ENCODE measurements around the gene ZNF467. TPM values are rescaled to one million over a fixed set of nuclear protein-coding genes. Genes with fewer than 3 reads are reported as not detected.

Gene ZNF467
- polyA plus RNA-seq, 2 donors, result 2.6 to 2.9 TPM

- Histone ChIP-seq H3K9me3 (ENCODE audit: control insufficient read depth in 2 of 2, insufficient read depth in 1 of 2, low read depth in 1 of 2, low read length in 1 of 2) (no peaks in the 10 kb centered on the region), H3K27me3 (ENCODE audit: control insufficient read depth in 1 of 2, insufficient read depth in 2 of 2, low read length in 2 of 2) (no peaks in the 10 kb centered on the region), H3K4me3 (ENCODE audit: low read depth in 1 of 2, low read length in 2 of 2) (no peak overlapping the region), H3K4me1 (ENCODE audit: control insufficient read depth in 2 of 2, insufficient read depth in 2 of 2, low read length in 1 of 2) (peaks cover 0 to 2% of the 10 kb centered on the region in 2 donors), H3K36me3 (ENCODE audit: control insufficient read depth in 2 of 2, insufficient read depth in 2 of 2, low read length in 1 of 2) (no peaks in the 10 kb centered on the region), H3K27ac (ENCODE audit: low read depth in 2 of 2, low read length in 1 of 2) (no peak overlapping the region)
- 73 to 77% methylated on average over 16 of the region's 16 CpGs for WGBS, 2 donors
Measured at GRCh38 chr7:149780636-149781419, 7.4 kb upstream of the ZNF467 start.

GRCh38 chr7:149780056-149780455 lies 6.7 kb upstream of the ZNF467 start:
- no peaks in the 10 kb centered on the region for H3K9me3 ChIP-seq (ENCODE audit: control insufficient read depth in 2 of 2, insufficient read depth in 1 of 2, low read depth in 1 of 2, low read length in 1 of 2)
- 94 to 95% methylated on average over 17 of the region's 17 CpGs for WGBS, 2 donors
- H3K4me3 ChIP-seq (ENCODE audit: low read depth in 1 of 2, low read length in 2 of 2), result no peak overlapping the region
- no peaks in the 10 kb centered on the region for H3K27me3 ChIP-seq (ENCODE audit: control insufficient read depth in 1 of 2, insufficient read depth in 2 of 2, low read length in 2 of 2)
- no peaks in the 10 kb centered on the region for H3K36me3 ChIP-seq (ENCODE audit: control insufficient read depth in 2 of 2, insufficient read depth in 2 of 2, low read length in 1 of 2)
- no peak overlapping the region for H3K27ac ChIP-seq (ENCODE audit: low read depth in 2 of 2, low read length in 1 of 2)
- peaks cover 0 to 2% of the 10 kb centered on the region in 2 donors for H3K4me1 ChIP-seq (ENCODE audit: control insufficient read depth in 2 of 2, insufficient read depth in 2 of 2, low read length in 1 of 2)

GRCh38 chr7:149779502-149779805 lies 6.1 kb upstream of the ZNF467 start:
- no peaks in the 10 kb centered on the region for H3K36me3 ChIP-seq (ENCODE audit: control insufficient read depth in 2 of 2, insufficient read depth in 2 of 2, low read length in 1 of 2)
- H3K27ac ChIP-seq (ENCODE audit: low read depth in 2 of 2, low read length in 1 of 2), result no peak overlapping the region
- no peak overlapping the region for H3K4me3 ChIP-seq (ENCODE audit: low read depth in 1 of 2, low read length in 2 of 2)
- no peaks in the 10 kb centered on the region for H3K27me3 ChIP-seq (ENCODE audit: control insufficient read depth in 1 of 2, insufficient read depth in 2 of 2, low read length in 2 of 2)
- WGBS, 2 donors, result 74 to 77% methylated on average over 4 of the region's 4 CpGs
- H3K4me1 ChIP-seq (ENCODE audit: control insufficient read depth in 2 of 2, insufficient read depth in 2 of 2, low read length in 1 of 2), result peaks cover 0 to 3% of the 10 kb centered on the region in 2 donors
- no peaks in the 10 kb centered on the region for H3K9me3 ChIP-seq (ENCODE audit: control insufficient read depth in 2 of 2, insufficient read depth in 1 of 2, low read depth in 1 of 2, low read length in 1 of 2)

GRCh38 chr7:149778696-149779501 lies 5.5 kb upstream of the ZNF467 start:
- WGBS, 2 donors, result 75 to 77% methylated on average over 11 of the region's 11 CpGs
- Histone ChIP-seq H3K36me3 (ENCODE audit: control insufficient read depth in 2 of 2, insufficient read depth in 2 of 2, low read length in 1 of 2) (no peaks in the 10 kb centered on the region), H3K9me3 (ENCODE audit: control insufficient read depth in 2 of 2, insufficient read depth in 1 of 2, low read depth in 1 of 2, low read length in 1 of 2) (no peaks in the 10 kb centered on the region), H3K4me3 (ENCODE audit: low read depth in 1 of 2, low read length in 2 of 2) (no peak overlapping the region), H3K4me1 (ENCODE audit: control insufficient read depth in 2 of 2, insufficient read depth in 2 of 2, low read length in 1 of 2) (peaks cover 0 to 7% of the 10 kb centered on the region in 2 donors), H3K27ac (ENCODE audit: low read depth in 2 of 2, low read length in 1 of 2) (no peak overlapping the region), H3K27me3 (ENCODE audit: control insufficient read depth in 1 of 2, insufficient read depth in 2 of 2, low read length in 2 of 2) (no peaks in the 10 kb centered on the region)

GRCh38 chr7:149778327-149778637 lies 4.9 kb upstream of the ZNF467 start:
- H3K27me3 ChIP-seq (ENCODE audit: control insufficient read depth in 1 of 2, insufficient read depth in 2 of 2, low read length in 2 of 2), result no peaks in the 10 kb centered on the region
- H3K4me3 ChIP-seq (ENCODE audit: low read depth in 1 of 2, low read length in 2 of 2), result no peak overlapping the region
- peaks cover 0 to 5% of the 10 kb centered on the region in 2 donors for H3K4me1 ChIP-seq (ENCODE audit: control insufficient read depth in 2 of 2, insufficient read depth in 2 of 2, low read length in 1 of 2)
- H3K9me3 ChIP-seq (ENCODE audit: control insufficient read depth in 2 of 2, insufficient read depth in 1 of 2, low read depth in 1 of 2, low read length in 1 of 2), result no peaks in the 10 kb centered on the region
- H3K36me3 ChIP-seq (ENCODE audit: control insufficient read depth in 2 of 2, insufficient read depth in 2 of 2, low read length in 1 of 2), result no peaks in the 10 kb centered on the region
- no peak overlapping the region for H3K27ac ChIP-seq (ENCODE audit: low read depth in 2 of 2, low read length in 1 of 2)
- 57 to 66% methylated on average over 5 of the region's 5 CpGs for WGBS, 2 donors

- H3K27me3 ChIP-seq (ENCODE audit: control insufficient read depth in 1 of 2, insufficient read depth in 2 of 2, low read length in 2 of 2), result no peaks in the 10 kb centered on the region
Measured at GRCh38 chr7:149777551-149778326, 4.4 kb upstream of the ZNF467 start.

GRCh38 chr7:149776848-149777407 lies 3.5 kb upstream of the ZNF467 start:
- Histone ChIP-seq H3K27me3 (ENCODE audit: control insufficient read depth in 1 of 2, insufficient read depth in 2 of 2, low read length in 2 of 2) (no peaks in the 10 kb centered on the region), H3K27ac (ENCODE audit: low read depth in 2 of 2, low read length in 1 of 2) (no peak overlapping the region)
- 65 to 67% methylated on average over 13 of the region's 13 CpGs for WGBS, 2 donors

More at GRCh38 chr7:149777551-149778326, 4.4 kb upstream of the ZNF467 start:
- no peak overlapping the region for H3K27ac ChIP-seq (ENCODE audit: low read depth in 2 of 2, low read length in 1 of 2)
- no peak overlapping the region for H3K4me3 ChIP-seq (ENCODE audit: low read depth in 1 of 2, low read length in 2 of 2)
- H3K4me1 ChIP-seq (ENCODE audit: control insufficient read depth in 2 of 2, insufficient read depth in 2 of 2, low read length in 1 of 2), result peaks cover 3 to 5% of the 10 kb centered on the region in 2 donors
- H3K9me3 ChIP-seq (ENCODE audit: control insufficient read depth in 2 of 2, insufficient read depth in 1 of 2, low read depth in 1 of 2, low read length in 1 of 2), result no peaks in the 10 kb centered on the region
- WGBS, 2 donors, result 72 to 73% methylated on average over 19 of the region's 19 CpGs
- H3K36me3 ChIP-seq (ENCODE audit: control insufficient read depth in 2 of 2, insufficient read depth in 2 of 2, low read length in 1 of 2), result no peaks in the 10 kb centered on the region

GRCh38 chr7:149776289-149776688 lies 2.9 kb upstream of the ZNF467 start:
- Histone ChIP-seq H3K4me3 (ENCODE audit: low read depth in 1 of 2, low read length in 2 of 2) (no peak overlapping the region), H3K27ac (ENCODE audit: low read depth in 2 of 2, low read length in 1 of 2) (no peak overlapping the region), H3K27me3 (ENCODE audit: control insufficient read depth in 1 of 2, insufficient read depth in 2 of 2, low read length in 2 of 2) (no peaks in the 10 kb centered on the region), H3K4me1 (ENCODE audit: control insufficient read depth in 2 of 2, insufficient read depth in 2 of 2, low read length in 1 of 2) (peaks cover 3 to 6% of the 10 kb centered on the region in 2 donors), H3K36me3 (ENCODE audit: control insufficient read depth in 2 of 2, insufficient read depth in 2 of 2, low read length in 1 of 2) (no peaks in the 10 kb centered on the region), H3K9me3 (ENCODE audit: control insufficient read depth in 2 of 2, insufficient read depth in 1 of 2, low read depth in 1 of 2, low read length in 1 of 2) (no peaks in the 10 kb centered on the region)
- 34 to 38% methylated on average over 12 of the region's 12 CpGs for WGBS, 2 donors

More at GRCh38 chr7:149776848-149777407, 3.5 kb upstream of the ZNF467 start:
- H3K4me1 ChIP-seq (ENCODE audit: control insufficient read depth in 2 of 2, insufficient read depth in 2 of 2, low read length in 1 of 2), result peaks cover 3 to 5% of the 10 kb centered on the region in 2 donors
- no peak overlapping the region for H3K4me3 ChIP-seq (ENCODE audit: low read depth in 1 of 2, low read length in 2 of 2)
- no peaks in the 10 kb centered on the region for H3K36me3 ChIP-seq (ENCODE audit: control insufficient read depth in 2 of 2, insufficient read depth in 2 of 2, low read length in 1 of 2)
- H3K9me3 ChIP-seq (ENCODE audit: control insufficient read depth in 2 of 2, insufficient read depth in 1 of 2, low read depth in 1 of 2, low read length in 1 of 2), result no peaks in the 10 kb centered on the region

- Histone ChIP-seq H3K27ac (ENCODE audit: low read depth in 2 of 2, low read length in 1 of 2) (no peak overlapping the region), H3K9me3 (ENCODE audit: control insufficient read depth in 2 of 2, insufficient read depth in 1 of 2, low read depth in 1 of 2, low read length in 1 of 2) (no peaks in the 10 kb centered on the region), H3K4me1 (ENCODE audit: control insufficient read depth in 2 of 2, insufficient read depth in 2 of 2, low read length in 1 of 2) (peaks cover 3 to 12% of the 10 kb centered on the region in 2 donors), H3K36me3 (ENCODE audit: control insufficient read depth in 2 of 2, insufficient read depth in 2 of 2, low read length in 1 of 2) (no peaks in the 10 kb centered on the region), H3K27me3 (ENCODE audit: control insufficient read depth in 1 of 2, insufficient read depth in 2 of 2, low read length in 2 of 2) (no peaks in the 10 kb centered on the region), H3K4me3 (ENCODE audit: low read depth in 1 of 2, low read length in 2 of 2) (no peak overlapping the region)
- 67 to 70% methylated on average over 5 of the region's 5 CpGs for WGBS, 2 donors
Measured at GRCh38 chr7:149775176-149775556, 1.8 kb upstream of the ZNF467 start.

Measured in esophagus (tissue), 2 donors.